Transverse colon (tissue), 4 donors: Measurements from ENCODE around the gene C1orf35.

Experiments
- CTCF ChIP-seq, 5 experiments: fragments of 200-600 bp in 3 of 5; fragments of 450-650 bp in 2 of 5; sonication (generic) in 3 of 5; IDR thresholded peaks; 1 replicate in 2 of 5; 2 replicates in 3 of 5; pipeline ENCODE4 v1.5.1; 2016 to 2017; ENCODE audit warnings: antibody characterized with exemption in 5 of 5, inconsistent platforms in 3 of 5, mild to moderate bottlenecking in 2 of 5, moderate library complexity in 1 of 5
- EP300 ChIP-seq: sonication (generic); formaldehyde crosslinking; IDR thresholded peaks from one replicate; pipeline ENCODE4 v1.6.1; 2017; ENCODE audit warnings: antibody characterized with exemption, low read depth
- POLR2A ChIP-seq: fragments of 450-650 bp; IDR thresholded peaks from one replicate; pipeline ENCODE4 v1.6.1; 2016; ENCODE audit warnings: antibody characterized with exemption, mild to moderate bottlenecking, moderate library complexity
- POLR2AphosphoS5 ChIP-seq, 3 donors: sonication (generic); formaldehyde crosslinking; IDR thresholded peaks; one replicate each; pipeline ENCODE4 v1.6.1; 2016; ENCODE audit warnings: antibody characterized with exemption in 3 of 3

- TF ChIP-seq CTCF (IDR thresholded peaks at IDR 0.05) (no peak), POLR2A (no peak), EP300 (no peak), POLR2AphosphoS5 (IDR thresholded peaks at IDR 0.05) (no peak)
Observed at GRCh38 chr1:228083871-228084278, 19.2 kb downstream of the C1orf35 start.
